Esophagus muscularis mucosa (tissue), 4 donors: ENCODE results near the gene ACTMAP.

Experiments
- EP300 ChIP-seq: sonication (generic); formaldehyde crosslinking; IDR thresholded peaks from one replicate; pipeline ENCODE4 v1.6.1; 2017; ENCODE audit warnings: antibody characterized with exemption
- POLR2A ChIP-seq: fragments of 450-650 bp; IDR thresholded peaks from one replicate; pipeline ENCODE4 v1.6.1; 2017; ENCODE audit warnings: antibody characterized with exemption, moderate library complexity, mild to moderate bottlenecking, low read depth
- TF ChIP-seq, protein P1 (sequence below), 3 experiments: fragments of 200-600 bp in 2 of 3; fragments of 450-650 bp in 1 of 3; sonication (generic) in 2 of 3; IDR thresholded peaks; one replicate each; pipeline ENCODE4 v1.5.1; 2017 to 2019; ENCODE audit warnings: antibody characterized with exemption in 3 of 3, mild to moderate bottlenecking in 2 of 3, moderate library complexity in 1 of 3

- TF ChIP-seq, protein P1, sequence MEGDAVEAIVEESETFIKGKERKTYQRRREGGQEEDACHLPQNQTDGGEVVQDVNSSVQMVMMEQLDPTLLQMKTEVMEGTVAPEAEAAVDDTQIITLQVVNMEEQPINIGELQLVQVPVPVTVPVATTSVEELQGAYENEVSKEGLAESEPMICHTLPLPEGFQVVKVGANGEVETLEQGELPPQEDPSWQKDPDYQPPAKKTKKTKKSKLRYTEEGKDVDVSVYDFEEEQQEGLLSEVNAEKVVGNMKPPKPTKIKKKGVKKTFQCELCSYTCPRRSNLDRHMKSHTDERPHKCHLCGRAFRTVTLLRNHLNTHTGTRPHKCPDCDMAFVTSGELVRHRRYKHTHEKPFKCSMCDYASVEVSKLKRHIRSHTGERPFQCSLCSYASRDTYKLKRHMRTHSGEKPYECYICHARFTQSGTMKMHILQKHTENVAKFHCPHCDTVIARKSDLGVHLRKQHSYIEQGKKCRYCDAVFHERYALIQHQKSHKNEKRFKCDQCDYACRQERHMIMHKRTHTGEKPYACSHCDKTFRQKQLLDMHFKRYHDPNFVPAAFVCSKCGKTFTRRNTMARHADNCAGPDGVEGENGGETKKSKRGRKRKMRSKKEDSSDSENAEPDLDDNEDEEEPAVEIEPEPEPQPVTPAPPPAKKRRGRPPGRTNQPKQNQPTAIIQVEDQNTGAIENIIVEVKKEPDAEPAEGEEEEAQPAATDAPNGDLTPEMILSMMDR (IDR thresholded peaks at IDR 0.05), result no peak
- TF ChIP-seq POLR2A (no peak), EP300 (no peak)
Measured at GRCh38 chr19:40691421-40692211, 58.7 kb downstream of the ACTMAP start.
